MG63 (cell line): Measurements from ENCODE around the gene CLEC16A. TPM values are rescaled to one million over a fixed set of nuclear protein-coding genes. Genes with fewer than 3 reads are reported as not detected.
"Not testable (repeated sequence)": the region's sequence is repeated elsewhere in the genome, so short reads cannot be mapped to it uniquely, and the experiment has no call there.

ENCODE experiments used
- DNase-seq: peaks from one replicate; pipeline ENCODE4 v3.0.0-alpha.2; 2020
- H3K27me3 ChIP-seq: fragments of 250-450 bp; sonication (Bioruptor Pico); 2 replicates; pipeline ENCODE4 v1.5.1; 2020; ENCODE audit warnings: mild to moderate bottlenecking, moderate library complexity
- H3K36me3 ChIP-seq: fragments of 250-450 bp; sonication (Bioruptor Pico); 2 replicates; pipeline ENCODE4 v1.5.1; 2020; ENCODE audit warnings: mild to moderate bottlenecking, moderate library complexity
- H3K4me3 ChIP-seq: fragments of 250-450 bp; sonication (Bioruptor Pico); 2 replicates; pipeline ENCODE4 v1.5.1; 2020; ENCODE audit warnings: mild to moderate bottlenecking, moderate library complexity
- H3K9me3 ChIP-seq: fragments of 250-450 bp; sonication (Bioruptor Pico); 2 replicates; pipeline ENCODE4 v1.5.1; 2020; ENCODE audit warnings: mild to moderate bottlenecking, moderate library complexity
- total RNA-seq: library from RNA; depleted of rRNA; stranded (reverse); fragments of >200 nt; shearing (Covaris generic); gene quantifications from 2 replicates; pipeline ENCODE4 v1.2.3, GENCODE V29; 2014; ENCODE audit warnings: low replicate concordance

The CLEC16A gene
- total RNA-seq, 1 experiment from 2014 or later: 11.5 TPM

DNA sequence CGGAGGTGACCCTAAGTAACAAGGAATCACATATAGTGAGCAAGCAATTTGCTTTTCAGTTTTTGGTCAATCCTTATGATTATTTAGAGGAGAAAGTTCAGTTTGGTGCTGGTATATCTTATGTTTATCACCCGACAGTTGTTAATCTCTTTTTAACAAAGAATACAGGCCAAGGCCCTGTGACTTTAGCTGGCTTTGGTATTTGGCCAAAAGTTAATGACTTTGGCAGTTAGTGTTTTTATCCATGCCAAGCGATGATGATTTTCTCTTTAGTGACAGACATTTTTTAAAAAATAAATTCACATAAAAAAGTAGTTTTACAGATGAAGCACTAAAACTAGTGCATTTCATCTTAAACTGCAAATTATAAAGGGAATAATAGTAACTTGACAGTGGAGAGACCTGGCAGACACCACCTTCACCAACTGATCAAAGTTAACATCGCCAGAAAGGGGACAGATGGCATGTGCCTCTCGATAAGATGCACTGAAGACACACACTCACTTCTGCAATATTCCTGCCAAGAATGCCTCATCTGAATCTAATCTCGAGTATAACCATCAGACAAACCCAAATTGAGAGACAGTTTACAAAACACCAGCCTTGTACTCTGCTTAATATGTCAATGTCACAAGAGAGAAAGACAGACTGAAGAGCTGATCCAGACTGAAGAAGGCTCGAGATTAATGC, 9.0 kb upstream of the CLEC16A start:
- H3K4me3 ChIP-seq: no peak overlapping the region
- no peak for DNase-seq
- H3K36me3 ChIP-seq: peaks cover 63% of the 10 kb centered on the region
- no peaks in the 10 kb centered on the region for H3K27me3 ChIP-seq
- H3K9me3 ChIP-seq: no peaks in the 10 kb centered on the region

GRCh38 chr16:10936272-10936984, 7.9 kb upstream of the CLEC16A start:
- H3K27me3 ChIP-seq: no peaks in the 10 kb centered on the region
- no peak for DNase-seq
- H3K36me3 ChIP-seq: peaks cover 62% of the 10 kb centered on the region
- H3K4me3 ChIP-seq: no peak overlapping the region
- no peaks in the 10 kb centered on the region for H3K9me3 ChIP-seq

GRCh38 chr16:10937068-10937859, 7.1 kb upstream of the CLEC16A start:
- Histone ChIP-seq H3K4me3 (no peak overlapping the region), H3K9me3 (no peaks in the 10 kb centered on the region), H3K36me3 (peaks cover 53% of the 10 kb centered on the region), H3K27me3 (no peaks in the 10 kb centered on the region)
- no peak for DNase-seq

DNA sequence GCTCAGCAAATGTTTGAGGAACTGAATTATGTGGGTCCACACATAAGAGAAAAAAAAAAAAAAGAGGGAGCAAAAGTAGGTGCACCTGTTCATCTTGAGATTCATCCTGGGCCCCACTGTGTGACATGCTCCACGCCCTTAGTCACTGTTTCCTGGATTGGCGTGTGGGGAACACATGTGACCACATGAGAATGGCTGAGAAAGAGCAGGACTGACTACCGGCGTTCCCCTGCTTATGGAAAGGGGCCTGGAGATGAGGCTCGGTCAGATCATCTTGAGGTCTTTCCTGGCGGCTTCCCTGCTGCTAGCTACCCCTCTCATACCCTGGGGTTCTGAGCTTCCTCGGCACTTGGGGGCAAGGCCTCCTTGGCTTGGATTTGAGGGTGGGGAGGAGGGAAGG, 6.0 kb upstream of the CLEC16A start:
- H3K9me3 ChIP-seq: no peaks in the 10 kb centered on the region
- H3K27me3 ChIP-seq: no peaks in the 10 kb centered on the region
- H3K36me3 ChIP-seq: peaks cover 46% of the 10 kb centered on the region
- no peak overlapping the region for H3K4me3 ChIP-seq
- no peak for DNase-seq

- H3K27me3 ChIP-seq: no peaks in the 10 kb centered on the region
- DNase-seq: no peak
- H3K4me3 ChIP-seq: no peak overlapping the region
- H3K9me3 ChIP-seq: no peaks in the 10 kb centered on the region
- H3K36me3 ChIP-seq: peaks cover 39% of the 10 kb centered on the region
These were observed 5.3 kb upstream of the CLEC16A start for GRCh38 chr16:10938796-10939648.

- no peaks in the 10 kb centered on the region for H3K27me3 ChIP-seq
- H3K4me3 ChIP-seq: no peak overlapping the region
- peaks cover 35% of the 10 kb centered on the region for H3K36me3 ChIP-seq
- DNase-seq: no peak
- no peaks in the 10 kb centered on the region for H3K9me3 ChIP-seq
These were observed 4.6 kb upstream of the CLEC16A start for GRCh38 chr16:10939649-10940234.

DNA sequence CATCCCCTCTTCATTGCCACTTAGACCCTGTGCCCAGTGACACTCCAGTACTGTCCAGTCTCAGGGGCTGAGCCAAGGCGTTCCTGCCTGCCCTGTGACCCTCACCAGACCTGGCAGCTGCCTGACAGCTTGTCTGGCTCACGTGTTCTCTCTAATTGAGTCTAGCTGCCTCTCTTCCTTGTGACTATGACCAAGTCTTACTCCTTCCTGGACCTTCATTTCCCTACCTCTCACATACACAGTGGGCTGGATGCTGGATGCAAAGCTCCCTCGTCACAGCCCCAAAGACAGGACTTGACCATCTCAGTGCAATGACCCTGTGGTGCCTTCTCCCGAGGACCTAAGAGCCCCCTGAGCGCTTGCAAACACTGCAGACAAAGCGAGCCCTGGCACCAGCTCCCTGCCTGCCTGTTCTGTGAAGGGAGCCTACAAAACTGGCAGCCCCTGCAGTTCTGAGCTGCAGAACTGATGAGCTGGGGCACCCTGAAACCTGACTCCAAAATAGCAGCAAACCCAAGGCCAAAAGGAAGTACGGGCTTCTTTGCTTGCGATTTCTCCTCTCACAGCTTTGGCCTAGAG, 3.8 kb upstream of the CLEC16A start:
- Histone ChIP-seq H3K36me3 (peaks cover 35% of the 10 kb centered on the region), H3K4me3 (peak overlapping the region; percentile 73)

DNA sequence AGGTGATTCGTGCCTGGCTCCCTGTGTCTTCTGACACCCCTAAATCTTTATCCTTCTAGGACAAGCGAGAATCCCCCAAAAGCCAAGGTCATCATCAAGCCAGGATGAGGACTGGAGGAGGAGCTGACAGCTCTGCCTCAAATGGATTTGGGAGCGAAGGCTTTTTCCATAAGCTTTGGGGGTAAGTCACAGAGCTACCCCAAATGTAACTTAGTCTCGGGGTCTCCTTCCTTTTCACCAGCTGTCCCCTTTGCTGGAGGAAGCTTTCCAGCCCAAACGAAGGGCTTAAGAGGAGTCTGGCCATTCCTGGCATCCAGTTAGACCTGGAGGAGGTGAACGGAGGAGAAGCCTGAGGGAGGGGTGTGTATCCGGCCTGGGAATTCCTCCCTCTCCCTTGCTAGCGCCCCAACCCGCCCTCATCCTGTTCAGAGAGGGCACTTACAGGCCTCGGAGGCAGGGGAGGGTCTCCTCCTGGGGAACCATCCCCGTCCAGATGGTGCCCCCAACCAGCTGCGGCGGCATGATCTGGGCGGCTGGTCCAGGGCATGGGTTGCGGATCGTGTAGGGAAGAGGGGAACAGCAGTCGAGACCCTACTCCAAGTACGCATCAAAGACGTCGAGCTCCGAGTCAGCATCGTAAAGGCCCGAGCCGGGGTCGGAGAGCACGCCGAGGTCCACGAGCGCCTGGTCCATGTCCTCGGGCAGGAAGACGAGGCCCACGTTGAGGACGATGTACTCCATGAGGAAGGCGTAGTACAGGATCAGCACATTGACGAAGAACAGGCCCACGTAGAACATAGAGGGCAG, 3.0 kb upstream of the CLEC16A start:
- Histone ChIP-seq H3K36me3 (peaks cover 34% of the 10 kb centered on the region), H3K27me3 (no peaks in the 10 kb centered on the region), H3K9me3 (no peaks in the 10 kb centered on the region), H3K4me3 (peak overlapping the region; percentile 73)
- DNase-seq: peak; percentile 38

More for the DNA sequence above, 3.8 kb upstream of the CLEC16A start:
- H3K9me3 ChIP-seq: no peaks in the 10 kb centered on the region
- DNase-seq: peak; percentile 15
- H3K27me3 ChIP-seq: no peaks in the 10 kb centered on the region

DNA sequence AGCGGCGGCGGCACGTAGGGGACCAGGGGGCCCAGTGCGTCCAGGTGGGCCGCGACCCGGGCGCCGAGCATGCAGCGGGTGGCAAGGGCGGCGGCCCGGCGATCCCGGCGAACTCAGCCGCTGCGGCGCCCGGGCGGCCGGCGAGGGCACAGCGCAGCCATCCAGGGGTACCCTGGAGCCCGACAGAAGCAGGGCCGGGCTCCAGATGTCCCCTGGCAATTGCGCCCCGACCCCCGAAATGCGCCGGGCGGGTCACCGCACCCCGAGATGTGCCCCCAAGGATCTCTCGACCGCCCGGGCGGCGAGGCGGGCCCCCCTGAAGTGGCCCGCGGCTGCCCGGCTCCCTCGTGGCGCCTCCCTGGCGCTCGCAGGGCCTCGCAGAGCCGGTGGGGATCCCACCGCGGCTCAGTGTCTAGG, 2.4 kb upstream of the CLEC16A start:
- Histone ChIP-seq H3K36me3 (peaks cover 29% of the 10 kb centered on the region), H3K4me3 (peak overlapping the region; percentile 73)
- DNase-seq, H3K27me3 ChIP-seq, H3K9me3 ChIP-seq: not testable (repeated sequence)

GRCh38 chr16:10942352-10943063, 1.9 kb upstream of the CLEC16A start, which contains the start of gene DEXI:
TSS of gene DEXI (minus strand) at chr16:10942468. CDS start at chr16:10942005, 463 bp downstream.
- H3K9me3 ChIP-seq: no peaks in the 10 kb centered on the region
- peak; percentile 95 for DNase-seq
- H3K4me3 ChIP-seq: peak within 1 kb of the TSS; percentile 73
- H3K27me3 ChIP-seq: no peaks in the 10 kb centered on the region
- H3K36me3 ChIP-seq: peaks cover 24% of the 10 kb centered on the region

- peak overlapping the region; percentile 73 for H3K4me3 ChIP-seq
- H3K9me3 ChIP-seq: no peaks in the 10 kb centered on the region
- H3K36me3 ChIP-seq: peaks cover 22% of the 10 kb centered on the region
- no peak for DNase-seq
- no peaks in the 10 kb centered on the region for H3K27me3 ChIP-seq
These were observed 1.4 kb upstream of the CLEC16A start for GRCh38 chr16:10943064-10943353.

GRCh38 chr16:10945065-10945787, 862 bp downstream of the CLEC16A start:
- DNase-seq: no peak

DNA sequence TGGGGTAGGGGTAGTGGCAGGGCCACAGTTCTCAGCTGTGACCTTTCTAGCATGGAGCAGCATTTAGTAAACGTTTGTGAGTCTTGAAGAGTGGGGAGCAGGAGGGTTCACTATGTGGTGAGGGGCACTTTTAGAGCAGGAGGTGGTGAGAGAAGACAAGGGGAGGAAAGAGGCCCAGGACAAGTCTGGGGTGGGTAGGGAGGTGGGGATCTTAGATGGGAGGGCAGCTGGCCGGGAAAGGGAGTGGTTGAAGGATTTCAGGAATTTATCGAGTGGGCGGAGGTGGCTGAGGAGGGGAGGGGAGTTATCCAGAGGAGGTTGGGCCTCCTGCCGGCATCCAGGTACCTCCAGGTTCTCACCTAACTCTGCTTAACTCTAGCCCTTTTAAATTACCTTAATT, 1.9 kb downstream of the CLEC16A start:
- Histone ChIP-seq H3K36me3 (no peaks in the 10 kb centered on the region), H3K4me3 (no peak overlapping the region), H3K9me3 (no peaks in the 10 kb centered on the region), H3K27me3 (no peaks in the 10 kb centered on the region)
- peak; percentile 16 for DNase-seq

More at GRCh38 chr16:10945065-10945787, 862 bp downstream of the CLEC16A start:
- Histone ChIP-seq H3K9me3 (no peaks in the 10 kb centered on the region), H3K27me3 (no peaks in the 10 kb centered on the region), H3K36me3 (peaks cover 3% of the 10 kb centered on the region; the same call in 1 of the 2 replicates), H3K4me3 (peak overlapping the region; percentile 96)

- no peak for DNase-seq
- no peaks in the 10 kb centered on the region for H3K27me3 ChIP-seq
- no peak overlapping the region for H3K4me3 ChIP-seq
- no peaks in the 10 kb centered on the region for H3K36me3 ChIP-seq
- no peaks in the 10 kb centered on the region for H3K9me3 ChIP-seq
These were observed 2.9 kb downstream of the CLEC16A start for GRCh38 chr16:10947211-10947787.
